ENCODE data around the gene LTC4S.
"Not testable (repeated sequence)": the region's sequence is repeated elsewhere in the genome, so short reads cannot be mapped to it uniquely, and the experiment has no call there.

Gene LTC4S

DNA sequence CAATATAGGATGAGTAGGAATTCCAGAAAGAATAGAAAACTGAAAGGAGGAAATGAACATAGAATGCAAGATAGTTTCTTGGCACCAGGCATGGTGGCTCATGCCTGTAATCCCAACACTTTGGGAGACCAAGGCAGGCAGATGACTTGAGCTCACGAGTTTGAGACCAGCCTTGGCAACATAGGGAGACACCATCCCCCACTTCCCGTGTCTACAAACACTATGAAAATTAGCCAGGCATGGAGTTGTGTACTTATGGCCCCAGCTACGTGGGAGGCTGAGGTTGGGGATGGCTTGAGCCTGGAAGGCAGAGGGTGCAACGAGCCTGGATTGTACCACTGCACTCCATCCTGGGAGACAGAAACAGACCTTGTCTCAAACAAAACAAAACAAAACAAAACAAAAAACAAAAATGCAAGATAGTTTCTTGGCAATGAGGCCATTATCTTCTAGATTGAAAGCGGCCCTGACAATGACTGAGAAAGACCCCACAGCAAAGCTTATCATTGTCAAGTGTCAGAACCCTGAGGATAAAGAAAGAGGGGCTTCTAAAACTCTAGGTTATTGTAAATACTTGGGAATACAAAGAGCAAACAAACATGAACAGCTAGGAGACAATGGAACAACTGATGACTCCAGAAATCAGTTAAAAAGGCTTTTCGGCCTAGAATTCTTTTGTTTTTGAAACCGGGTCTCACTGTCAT is 36.1 kb downstream of the LTC4S start:
- no peak for DNase-seq

DNA sequence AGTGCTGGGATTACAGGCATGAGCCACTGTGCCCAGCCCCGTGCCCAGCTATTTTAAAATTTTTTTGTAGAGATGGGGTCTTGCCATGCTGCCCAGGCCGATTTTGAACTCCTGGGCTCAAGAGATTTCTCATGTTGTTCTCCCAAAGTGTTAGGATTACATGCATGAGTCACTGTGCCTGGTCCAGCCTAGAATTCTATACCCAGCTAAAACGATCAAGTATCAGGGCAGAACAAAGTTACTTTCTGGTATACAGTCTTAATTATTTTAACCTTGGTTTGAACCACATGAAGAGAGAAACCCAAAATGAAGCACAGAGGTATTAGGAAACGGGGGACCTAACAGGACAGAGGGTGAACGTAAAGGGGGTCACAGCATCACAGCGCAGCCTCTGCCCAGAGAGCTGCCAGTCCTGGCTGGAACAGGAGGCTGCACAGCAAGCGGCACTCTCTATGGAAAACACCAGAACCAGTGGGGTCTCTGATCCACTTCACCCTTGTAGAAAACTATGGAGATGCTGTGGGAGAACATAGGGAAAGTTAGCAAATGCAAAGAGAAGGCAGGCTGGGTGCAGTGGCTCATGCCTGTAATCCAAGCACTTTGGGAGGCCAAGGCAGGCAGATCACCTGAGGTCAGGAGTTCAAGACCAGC is 37.2 kb downstream of the LTC4S start:
- DNase-seq: no peak

GRCh38 chr5:179832039-179832745 is 38.4 kb downstream of the LTC4S start:
- no peak for DNase-seq

- DNase-seq: no peak
Measured at GRCh38 chr5:179833056-179833708, 39.4 kb downstream of the LTC4S start.

DNA sequence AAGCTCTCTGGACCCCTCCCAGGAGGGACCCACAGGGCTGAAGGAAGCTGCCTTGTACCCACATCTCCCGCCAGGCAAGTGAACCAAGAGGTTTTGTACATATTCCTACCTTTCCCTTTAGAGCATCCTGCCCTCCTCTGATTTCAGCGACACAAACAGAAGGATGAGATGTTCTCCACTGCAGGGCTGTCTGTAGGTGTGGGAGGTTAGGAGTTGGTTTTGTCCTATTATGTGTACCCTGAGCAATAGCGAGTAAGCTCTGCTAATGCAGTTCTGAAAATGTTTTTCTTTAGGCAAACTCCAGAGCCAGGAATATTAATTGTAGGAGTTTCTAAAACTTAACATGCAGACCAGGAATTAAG is 39.9 kb downstream of the LTC4S start:
- no peak for DNase-seq

GRCh38 chr5:179834120-179834519 is 40.3 kb downstream of the LTC4S start:
- DNase-seq: peak; percentile 27

DNA sequence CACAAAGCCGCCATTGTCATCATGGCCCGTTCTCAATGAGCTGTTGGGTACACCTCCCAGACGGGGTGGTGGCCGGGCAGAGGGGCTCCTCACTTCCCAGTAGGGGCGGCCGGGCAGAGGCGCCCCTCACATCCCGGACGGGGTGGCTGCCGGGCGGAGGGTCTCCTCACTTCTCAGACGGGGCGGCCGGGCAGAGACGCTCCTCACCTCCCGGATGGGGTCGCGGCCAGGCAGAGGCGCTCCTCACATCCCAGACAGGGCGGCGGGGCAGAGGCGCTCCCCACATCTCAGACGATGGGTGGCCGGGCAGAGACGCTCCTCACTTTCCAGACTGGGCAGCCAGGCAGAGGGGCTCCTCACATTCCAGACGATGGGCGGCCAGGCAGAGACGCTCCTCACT is 41.1 kb downstream of the LTC4S start:
- not testable (repeated sequence) for DNase-seq

- DNase-seq: no peak
Measured at GRCh38 chr5:179836225-179837019, 42.6 kb downstream of the LTC4S start.

DNA sequence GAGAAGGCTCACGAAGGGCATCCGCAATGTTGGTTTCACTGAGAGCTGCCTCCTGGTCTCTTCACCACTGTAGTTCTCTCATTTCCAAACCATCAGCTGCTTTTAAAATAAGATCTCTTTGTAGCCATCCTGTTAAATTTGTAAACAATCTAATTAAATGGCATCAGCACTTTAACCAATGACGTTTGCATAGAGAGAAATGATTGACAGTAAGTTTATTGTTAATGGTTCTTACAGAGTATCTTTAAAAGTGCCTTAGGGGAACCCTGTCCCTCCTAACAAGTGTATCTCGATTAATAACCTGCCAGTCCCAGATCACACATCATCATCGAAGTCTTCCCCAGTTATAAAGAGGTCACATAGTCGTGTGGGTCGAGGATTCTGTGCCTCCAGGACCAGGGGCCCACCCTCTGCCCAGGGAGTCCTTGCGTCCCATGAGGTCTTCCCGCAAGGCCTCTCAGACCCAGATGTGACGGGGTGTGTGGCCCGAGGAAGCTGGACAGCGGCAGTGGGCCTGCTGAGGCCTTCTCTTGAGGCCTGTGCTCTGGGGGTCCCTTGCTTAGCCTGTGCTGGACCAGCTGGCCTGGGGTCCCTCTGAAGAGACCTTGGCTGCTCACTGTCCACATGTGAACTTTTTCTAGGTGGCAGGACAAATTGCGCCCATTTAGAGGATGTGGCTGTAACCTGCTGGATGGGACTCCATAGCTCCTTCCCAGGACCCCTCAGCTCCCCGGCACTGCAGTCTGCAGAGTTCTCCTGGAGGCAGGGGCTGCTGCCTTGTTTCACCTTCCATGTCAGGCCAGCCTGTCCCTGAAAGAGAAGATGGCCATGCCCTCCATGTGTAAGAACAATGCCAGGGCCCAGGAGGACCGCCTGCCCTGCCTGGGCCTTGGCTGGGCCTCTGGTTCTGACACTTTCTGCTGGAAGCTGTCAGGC is 43.6 kb downstream of the LTC4S start:
- DNase-seq: no peak

DNA sequence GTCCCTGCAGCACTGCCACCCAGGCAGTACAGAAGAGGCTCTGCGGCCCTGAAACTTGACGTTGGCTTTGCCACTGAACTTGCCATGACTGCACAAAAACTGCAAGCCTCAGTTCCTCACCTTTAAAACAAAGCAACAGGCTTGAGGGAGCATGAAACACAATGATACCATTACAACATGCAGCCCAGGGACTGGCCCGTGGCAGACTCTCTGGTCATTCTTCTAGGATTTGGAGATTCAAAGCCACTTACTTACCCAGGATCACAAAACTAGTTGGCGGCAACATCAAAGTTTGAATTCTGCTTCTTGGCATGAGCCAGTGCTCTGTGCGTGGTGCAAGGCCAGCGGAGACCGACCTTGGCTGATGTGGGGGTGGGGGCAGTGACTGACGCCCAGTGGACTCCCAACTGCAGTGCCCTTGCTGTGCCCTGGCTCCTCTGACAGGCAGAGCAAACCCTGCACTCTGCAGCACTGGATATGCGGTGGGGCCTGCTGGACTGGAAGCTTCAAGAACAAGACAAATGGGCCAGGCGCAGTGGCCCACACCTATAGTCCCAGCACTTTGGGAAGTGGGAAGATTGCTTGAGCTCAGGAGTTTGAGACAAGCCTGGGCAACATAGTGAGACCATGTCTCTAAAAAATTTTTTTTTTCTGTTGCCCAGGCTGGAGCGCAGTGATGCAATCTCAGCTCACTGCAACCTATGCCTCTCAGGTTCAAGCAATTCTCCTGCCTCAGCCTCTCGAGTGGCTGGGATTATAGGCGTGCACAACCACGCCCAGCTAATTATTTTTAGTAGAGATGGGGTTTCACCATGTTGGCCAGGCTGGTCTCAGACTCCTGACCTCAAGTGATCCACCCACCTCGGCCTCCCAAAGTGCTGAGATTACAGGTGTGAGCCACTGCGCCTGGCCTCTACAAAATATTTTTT is 45.8 kb downstream of the LTC4S start:
- no peak for DNase-seq

GRCh38 chr5:179840321-179840720 is 46.5 kb downstream of the LTC4S start:
- DNase-seq: no peak

DNA sequence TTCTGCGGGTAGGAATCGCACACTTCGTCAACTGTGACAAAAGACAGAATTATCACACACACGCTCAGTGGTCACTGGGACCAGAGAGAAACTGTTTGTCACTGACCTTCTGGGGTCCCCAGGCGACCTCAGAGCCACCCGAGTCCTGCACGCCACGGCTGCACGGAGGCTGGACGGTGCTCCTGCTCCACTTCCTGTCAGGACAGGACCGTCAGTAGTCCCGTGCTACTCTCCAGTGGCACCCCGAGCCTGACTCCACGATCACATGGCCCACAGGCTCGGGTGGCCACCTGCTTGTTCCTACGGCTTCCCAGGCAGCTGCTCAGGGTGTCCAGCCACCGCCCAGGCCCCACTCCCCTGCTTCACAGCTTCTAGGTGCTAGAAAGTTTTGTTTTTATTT is 47.0 kb downstream of the LTC4S start:
- DNase-seq: no peak

DNA sequence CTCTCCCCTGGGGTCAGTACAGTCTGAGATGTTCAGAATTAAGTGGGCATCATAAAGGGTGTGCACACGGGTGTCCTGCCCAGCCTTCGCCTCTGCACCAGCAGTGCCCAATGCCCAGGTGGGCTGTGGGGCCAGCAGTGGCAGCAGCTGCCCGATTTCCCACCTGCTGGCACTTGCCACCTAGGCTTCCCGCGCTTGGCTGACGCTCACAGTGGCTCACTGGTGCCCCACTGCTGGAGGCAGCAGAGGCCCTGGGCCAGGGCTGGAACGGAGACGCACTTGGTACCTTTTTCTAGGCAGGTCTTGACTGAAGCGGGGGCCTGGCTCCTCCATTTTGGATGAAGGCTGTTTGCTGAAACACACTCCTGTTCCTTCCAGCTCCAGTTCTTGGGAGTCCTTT is 47.8 kb downstream of the LTC4S start:
- DNase-seq: no peak
